ENCODE results near the gene IFFO2. TPM values are rescaled to one million over a fixed set of nuclear protein-coding genes. Genes with fewer than 3 reads are reported as not detected.

Gene IFFO2
- total and polyA plus RNA-seq, 10 of the 15 experiments (the other 5 are each of a cell fraction or from before 2014, with no cell fraction given) = 1.2 to 18.4 (median 6.7) TPM

DNA sequence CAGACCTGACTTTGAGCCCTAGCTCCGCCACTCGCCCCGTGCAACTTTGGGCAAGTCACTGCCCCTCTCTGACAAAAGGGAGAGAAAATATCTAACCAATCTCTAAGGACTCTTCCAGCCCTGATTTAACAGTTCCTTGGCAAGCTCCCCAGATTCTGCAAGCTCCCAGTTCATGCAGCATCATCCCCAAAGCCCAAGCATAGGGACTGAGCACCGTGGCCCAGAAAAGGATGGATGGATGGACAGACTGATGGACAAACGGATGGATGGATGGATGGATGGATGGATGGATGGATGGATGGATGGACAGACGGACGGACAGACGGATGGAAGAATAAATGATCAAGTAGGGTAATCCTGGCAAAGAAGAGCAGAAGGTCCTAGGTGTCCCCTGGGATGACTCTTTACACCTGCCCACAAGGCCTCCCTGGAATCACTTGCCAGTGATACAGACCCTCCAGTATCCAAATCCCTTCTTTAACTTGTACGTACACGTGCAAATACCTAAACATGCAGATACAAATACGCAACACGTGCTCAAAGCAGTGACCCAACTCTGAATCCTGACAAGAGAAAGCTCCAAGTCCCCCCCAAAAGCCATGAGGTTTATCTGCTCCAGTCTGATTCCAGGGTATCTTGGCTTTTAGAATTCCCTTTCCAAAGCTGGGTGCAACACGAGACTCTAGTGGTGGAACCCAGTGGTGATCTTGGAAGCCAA, 16.0 kb downstream of the IFFO2 start:
- ChIA-PET POLR2A (interaction anchor here (1.1 kb wide), 1 partner anchor 13 kb away, joined by 5 read pairs; no protein-coding TSS in a partner anchor), CTCF (interaction anchor here (0.9 to 1.1 kb wide), 2 partner anchors 11 to 27 kb away, joined by 3 read pairs; no protein-coding TSS in a partner anchor), RAD21 (ENCODE audit: unreplicated experiment) (no interaction called here), SMC1A (ENCODE audit: uncharacterized antibody, unreplicated experiment) (interaction anchor here (0.8 to 1.3 kb wide), 2 partner anchors 10 to 19 kb away, joined by 3 read pairs; no protein-coding TSS in a partner anchor)
- DNase-seq (ENCODE audit: low read depth, low spot score) (no peak), ATAC-seq (no peak), FAIRE-seq (no peak)
- Histone ChIP-seq H3K36me3 (ENCODE audit: control insufficient read depth in 2 of 2, insufficient read depth in 2 of 2, low read length in 1 of 2) (no peaks in the 10 kb centered on the region), H3K27me3 (replicated peaks in 1 of 2; ENCODE audit: control insufficient read depth in 2 of 2, insufficient read depth in 2 of 2, low read length in 1 of 2) (no peaks in the 10 kb centered on the region), H3K4me2 (ENCODE audit: control insufficient read depth, insufficient read depth) (no peak overlapping the region), H4K20me1 (ENCODE audit: control insufficient read depth, insufficient read depth) (no peaks in the 10 kb centered on the region), H2AFZ (ENCODE audit: control insufficient read depth, low read depth, low read length) (no peak overlapping the region), H3K27ac (ENCODE audit: control insufficient read depth, insufficient read depth) (no peak overlapping the region), H3K9me3 (replicated peaks; ENCODE audit: control insufficient read depth, insufficient read depth, low read length) (no peaks in the 10 kb centered on the region), H3K4me1 (ENCODE audit: control insufficient read depth, insufficient read depth, low read length) (peaks cover 18% of the 10 kb centered on the region), H3K4me3 (no peak overlapping the region), H3K9ac (ENCODE audit: control insufficient read depth, insufficient read depth, low read length) (no peak overlapping the region), H3K79me2 (ENCODE audit: control insufficient read depth, insufficient read depth, low read length) (peaks cover 3% of the 10 kb centered on the region)
- no TSS peak for BruUV-seq (replicated peaks)
- in situ Hi-C loops (cut with MboI) (no loop called here), intact Hi-C loops (cut with micrococcal nuclease; ENCODE audit: unreplicated experiment) (no loop called here)
- WGBS (ENCODE audit: insufficient coverage, insufficient replicate concordance, low lambda C conversion rate, missing lambda C conversion rate) = 89% methylated on average over 13 of the region's 13 CpGs
- TF ChIP-seq, protein P1, sequence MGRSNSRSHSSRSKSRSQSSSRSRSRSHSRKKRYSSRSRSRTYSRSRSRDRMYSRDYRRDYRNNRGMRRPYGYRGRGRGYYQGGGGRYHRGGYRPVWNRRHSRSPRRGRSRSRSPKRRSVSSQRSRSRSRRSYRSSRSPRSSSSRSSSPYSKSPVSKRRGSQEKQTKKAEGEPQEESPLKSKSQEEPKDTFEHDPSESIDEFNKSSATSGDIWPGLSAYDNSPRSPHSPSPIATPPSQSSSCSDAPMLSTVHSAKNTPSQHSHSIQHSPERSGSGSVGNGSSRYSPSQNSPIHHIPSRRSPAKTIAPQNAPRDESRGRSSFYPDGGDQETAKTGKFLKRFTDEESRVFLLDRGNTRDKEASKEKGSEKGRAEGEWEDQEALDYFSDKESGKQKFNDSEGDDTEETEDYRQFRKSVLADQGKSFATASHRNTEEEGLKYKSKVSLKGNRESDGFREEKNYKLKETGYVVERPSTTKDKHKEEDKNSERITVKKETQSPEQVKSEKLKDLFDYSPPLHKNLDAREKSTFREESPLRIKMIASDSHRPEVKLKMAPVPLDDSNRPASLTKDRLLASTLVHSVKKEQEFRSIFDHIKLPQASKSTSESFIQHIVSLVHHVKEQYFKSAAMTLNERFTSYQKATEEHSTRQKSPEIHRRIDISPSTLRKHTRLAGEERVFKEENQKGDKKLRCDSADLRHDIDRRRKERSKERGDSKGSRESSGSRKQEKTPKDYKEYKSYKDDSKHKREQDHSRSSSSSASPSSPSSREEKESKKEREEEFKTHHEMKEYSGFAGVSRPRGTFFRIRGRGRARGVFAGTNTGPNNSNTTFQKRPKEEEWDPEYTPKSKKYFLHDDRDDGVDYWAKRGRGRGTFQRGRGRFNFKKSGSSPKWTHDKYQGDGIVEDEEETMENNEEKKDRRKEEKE (IDR thresholded peaks at IDR 0.05) = no peak
- no peak for TF ChIP-seq ZNF207 (IDR thresholded peaks at IDR 0.05; ENCODE audit: borderline replicate concordance)
- no peak for TF ChIP-seq POLR2A (IDR thresholded peaks at IDR 0.05; ENCODE audit: low read depth, low read length)
- no peak for TF ChIP-seq BACH1 (IDR thresholded peaks at IDR 0.05; ENCODE audit: borderline replicate concordance)
- TF ChIP-seq, protein P2, sequence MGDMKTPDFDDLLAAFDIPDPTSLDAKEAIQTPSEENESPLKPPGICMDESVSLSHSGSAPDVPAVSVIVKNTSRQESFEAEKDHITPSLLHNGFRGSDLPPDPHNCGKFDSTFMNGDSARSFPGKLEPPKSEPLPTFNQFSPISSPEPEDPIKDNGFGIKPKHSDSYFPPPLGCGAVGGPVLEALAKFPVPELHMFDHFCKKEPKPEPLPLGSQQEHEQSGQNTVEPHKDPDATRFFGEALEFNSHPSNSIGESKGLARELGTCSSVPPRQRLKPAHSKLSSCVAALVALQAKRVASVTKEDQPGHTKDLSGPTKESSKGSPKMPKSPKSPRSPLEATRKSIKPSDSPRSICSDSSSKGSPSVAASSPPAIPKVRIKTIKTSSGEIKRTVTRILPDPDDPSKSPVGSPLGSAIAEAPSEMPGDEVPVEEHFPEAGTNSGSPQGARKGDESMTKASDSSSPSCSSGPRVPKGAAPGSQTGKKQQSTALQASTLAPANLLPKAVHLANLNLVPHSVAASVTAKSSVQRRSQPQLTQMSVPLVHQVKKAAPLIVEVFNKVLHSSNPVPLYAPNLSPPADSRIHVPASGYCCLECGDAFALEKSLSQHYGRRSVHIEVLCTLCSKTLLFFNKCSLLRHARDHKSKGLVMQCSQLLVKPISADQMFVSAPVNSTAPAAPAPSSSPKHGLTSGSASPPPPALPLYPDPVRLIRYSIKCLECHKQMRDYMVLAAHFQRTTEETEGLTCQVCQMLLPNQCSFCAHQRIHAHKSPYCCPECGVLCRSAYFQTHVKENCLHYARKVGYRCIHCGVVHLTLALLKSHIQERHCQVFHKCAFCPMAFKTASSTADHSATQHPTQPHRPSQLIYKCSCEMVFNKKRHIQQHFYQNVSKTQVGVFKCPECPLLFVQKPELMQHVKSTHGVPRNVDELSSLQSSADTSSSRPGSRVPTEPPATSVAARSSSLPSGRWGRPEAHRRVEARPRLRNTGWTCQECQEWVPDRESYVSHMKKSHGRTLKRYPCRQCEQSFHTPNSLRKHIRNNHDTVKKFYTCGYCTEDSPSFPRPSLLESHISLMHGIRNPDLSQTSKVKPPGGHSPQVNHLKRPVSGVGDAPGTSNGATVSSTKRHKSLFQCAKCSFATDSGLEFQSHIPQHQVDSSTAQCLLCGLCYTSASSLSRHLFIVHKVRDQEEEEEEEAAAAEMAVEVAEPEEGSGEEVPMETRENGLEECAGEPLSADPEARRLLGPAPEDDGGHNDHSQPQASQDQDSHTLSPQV (IDR thresholded peaks at IDR 0.05) = no peak
- TF ChIP-seq EZH2 (IDR thresholded peaks at IDR 0.05; ENCODE audit: borderline replicate concordance, control insufficient read depth, low read depth, low read length) = no peak
- no peak for TF ChIP-seq FOS (IDR thresholded peaks at IDR 0.05; ENCODE audit: borderline replicate concordance, extremely low read depth, insufficient read length)
- TF ChIP-seq MEF2B (IDR thresholded peaks at IDR 0.05; ENCODE audit: partially characterized antibody, poor library complexity, severe bottlenecking) = no peak
- TF ChIP-seq, protein P3, sequence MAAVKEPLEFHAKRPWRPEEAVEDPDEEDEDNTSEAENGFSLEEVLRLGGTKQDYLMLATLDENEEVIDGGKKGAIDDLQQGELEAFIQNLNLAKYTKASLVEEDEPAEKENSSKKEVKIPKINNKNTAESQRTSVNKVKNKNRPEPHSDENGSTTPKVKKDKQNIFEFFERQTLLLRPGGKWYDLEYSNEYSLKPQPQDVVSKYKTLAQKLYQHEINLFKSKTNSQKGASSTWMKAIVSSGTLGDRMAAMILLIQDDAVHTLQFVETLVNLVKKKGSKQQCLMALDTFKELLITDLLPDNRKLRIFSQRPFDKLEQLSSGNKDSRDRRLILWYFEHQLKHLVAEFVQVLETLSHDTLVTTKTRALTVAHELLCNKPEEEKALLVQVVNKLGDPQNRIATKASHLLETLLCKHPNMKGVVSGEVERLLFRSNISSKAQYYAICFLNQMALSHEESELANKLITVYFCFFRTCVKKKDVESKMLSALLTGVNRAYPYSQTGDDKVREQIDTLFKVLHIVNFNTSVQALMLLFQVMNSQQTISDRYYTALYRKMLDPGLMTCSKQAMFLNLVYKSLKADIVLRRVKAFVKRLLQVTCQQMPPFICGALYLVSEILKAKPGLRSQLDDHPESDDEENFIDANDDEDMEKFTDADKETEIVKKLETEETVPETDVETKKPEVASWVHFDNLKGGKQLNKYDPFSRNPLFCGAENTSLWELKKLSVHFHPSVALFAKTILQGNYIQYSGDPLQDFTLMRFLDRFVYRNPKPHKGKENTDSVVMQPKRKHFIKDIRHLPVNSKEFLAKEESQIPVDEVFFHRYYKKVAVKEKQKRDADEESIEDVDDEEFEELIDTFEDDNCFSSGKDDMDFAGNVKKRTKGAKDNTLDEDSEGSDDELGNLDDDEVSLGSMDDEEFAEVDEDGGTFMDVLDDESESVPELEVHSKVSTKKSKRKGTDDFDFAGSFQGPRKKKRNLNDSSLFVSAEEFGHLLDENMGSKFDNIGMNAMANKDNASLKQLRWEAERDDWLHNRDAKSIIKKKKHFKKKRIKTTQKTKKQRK (IDR thresholded peaks at IDR 0.05; ENCODE audit: low read depth, low read length) = no peak
- TF ChIP-seq KDM1A (IDR thresholded peaks at IDR 0.05; ENCODE audit: borderline replicate concordance) = no peak
- no peak for TF ChIP-seq IRF4 (IDR thresholded peaks at IDR 0.05; ENCODE audit: low read depth, low read length)
- no peak for TF ChIP-seq ZNF24 (IDR thresholded peaks at IDR 0.05)

Data from GM12878 (cell line).